GM18505 (cell line): Measurements from ENCODE around the gene ZNF592.
"Not testable (repeated sequence)": the region's sequence is repeated elsewhere in the genome, so short reads cannot be mapped to it uniquely, and the experiment has no call there.

Experiments used
- ATAC-seq: cut with Tn5 transposase; IDR thresholded peaks from one replicate; pipeline ENCODE4 v1.9.1; 2021; ENCODE audit not compliant: unreplicated experiment
- POLR2A ChIP-seq: IDR thresholded peaks from 4 replicates; pipeline ENCODE4 v1.6.1; 2011; ENCODE audit warnings: borderline replicate concordance; ENCODE audit not compliant: insufficient read depth, insufficient read length; ENCODE audit errors: extremely low read depth

ZNF592 gene

GRCh38 chr15:84725001-84725491 is 23.3 kb upstream of the ZNF592 start:
- ATAC-seq: no peak

GRCh38 chr15:84727429-84727828 is 21.0 kb upstream of the ZNF592 start:
- TF ChIP-seq POLR2A: no peak
- no peak for ATAC-seq

More at GRCh38 chr15:84725001-84725491, 23.3 kb upstream of the ZNF592 start:
- no peak for TF ChIP-seq POLR2A

- no peak for TF ChIP-seq POLR2A
- no peak for ATAC-seq
Observed at GRCh38 chr15:84731774-84732173, 16.6 kb upstream of the ZNF592 start.

GRCh38 chr15:84734794-84735479 is 13.5 kb upstream of the ZNF592 start:
- TF ChIP-seq POLR2A: peak; percentile 37
- peak; percentile 64 for ATAC-seq

GRCh38 chr15:84735480-84736061 is 12.8 kb upstream of the ZNF592 start:
- ATAC-seq: peak; percentile 19

GRCh38 chr15:84736375-84736774 is 12.0 kb upstream of the ZNF592 start:
- TF ChIP-seq POLR2A: no peak
- peak; percentile 55 for ATAC-seq

- no peak for ATAC-seq
- no peak for TF ChIP-seq POLR2A
Observed at GRCh38 chr15:84737005-84737404, 11.4 kb upstream of the ZNF592 start.

GRCh38 chr15:84740691-84741090 is 7.7 kb upstream of the ZNF592 start:
- ATAC-seq: no peak
- TF ChIP-seq POLR2A: no peak

GRCh38 chr15:84741121-84741520 is 7.3 kb upstream of the ZNF592 start:
- TF ChIP-seq POLR2A: no peak
- no peak for ATAC-seq

- peak; percentile 48 for TF ChIP-seq POLR2A
- peak; percentile 41 for ATAC-seq
Observed at GRCh38 chr15:84747416-84748273, 747 bp upstream of the ZNF592 start.

- peak; percentile 23 for TF ChIP-seq POLR2A
- ATAC-seq: no peak
Observed at GRCh38 chr15:84749111-84749991, 959 bp downstream of the ZNF592 start.

- TF ChIP-seq POLR2A: no peak
- no peak for ATAC-seq
Observed at GRCh38 chr15:84750583-84751092, 2.2 kb downstream of the ZNF592 start.

- ATAC-seq: not testable (repeated sequence)
Observed at GRCh38 chr15:84751721-84752120, 3.3 kb downstream of the ZNF592 start.
